Endothelial cell (in vitro differentiated cells): ENCODE measurements around the gene ASAP2. TPM values are rescaled to one million over a fixed set of nuclear protein-coding genes. Genes with fewer than 3 reads are reported as not detected.

ENCODE experiments used
- DNase-seq: peaks from one replicate; pipeline ENCODE4 v3.0.0; 2021; ENCODE audit warnings: low spot score
- H3K27ac Mint-ChIP-seq: one replicate; pipeline ENCODE4 v1.8.0; 2021; ENCODE audit warnings: mixed read lengths, inconsistent platforms; ENCODE audit not compliant: unreplicated experiment
- H3K27me3 Mint-ChIP-seq: one replicate; pipeline ENCODE4 v1.8.0; 2021; ENCODE audit warnings: mild to moderate bottlenecking, moderate library complexity, mixed read lengths, inconsistent platforms; ENCODE audit not compliant: unreplicated experiment
- H3K36me3 Mint-ChIP-seq: one replicate; pipeline ENCODE4 v1.8.0; 2021; ENCODE audit warnings: mild to moderate bottlenecking, low read depth, mixed read lengths, inconsistent platforms; ENCODE audit not compliant: unreplicated experiment
- H3K4me1 Mint-ChIP-seq: one replicate; pipeline ENCODE4 v1.8.0; 2021; ENCODE audit warnings: mild to moderate bottlenecking, mixed read lengths, inconsistent platforms; ENCODE audit not compliant: unreplicated experiment
- H3K4me3 Mint-ChIP-seq: one replicate; pipeline ENCODE4 v1.8.0; 2021; ENCODE audit warnings: mild to moderate bottlenecking, mixed read lengths, inconsistent platforms; ENCODE audit not compliant: unreplicated experiment
- H3K9me3 Mint-ChIP-seq: one replicate; pipeline ENCODE4 v1.8.0; 2021; ENCODE audit warnings: mixed read lengths, inconsistent platforms; ENCODE audit not compliant: unreplicated experiment
- total RNA-seq: library from RNA; stranded (reverse); fragmentation: NEBNext Ultra II Directional; extraction: Animal tissue kit (Norgen Biotek cat#: 25700); gene quantifications from one replicate; pipeline ENCODE4 v1.2.1, GENCODE V29; 2021; ENCODE audit not compliant: unreplicated experiment
- TF ChIP-seq, protein P1 (sequence below): fragments of 200-600 bp; sonication (generic); IDR thresholded peaks from one replicate; pipeline ENCODE4 v1.5.0; 2021; ENCODE audit warnings: antibody characterized with exemption; ENCODE audit not compliant: unreplicated experiment

ASAP2 gene
- total RNA-seq, 1 donor from 2014 or later = 31.8 TPM

DNA sequence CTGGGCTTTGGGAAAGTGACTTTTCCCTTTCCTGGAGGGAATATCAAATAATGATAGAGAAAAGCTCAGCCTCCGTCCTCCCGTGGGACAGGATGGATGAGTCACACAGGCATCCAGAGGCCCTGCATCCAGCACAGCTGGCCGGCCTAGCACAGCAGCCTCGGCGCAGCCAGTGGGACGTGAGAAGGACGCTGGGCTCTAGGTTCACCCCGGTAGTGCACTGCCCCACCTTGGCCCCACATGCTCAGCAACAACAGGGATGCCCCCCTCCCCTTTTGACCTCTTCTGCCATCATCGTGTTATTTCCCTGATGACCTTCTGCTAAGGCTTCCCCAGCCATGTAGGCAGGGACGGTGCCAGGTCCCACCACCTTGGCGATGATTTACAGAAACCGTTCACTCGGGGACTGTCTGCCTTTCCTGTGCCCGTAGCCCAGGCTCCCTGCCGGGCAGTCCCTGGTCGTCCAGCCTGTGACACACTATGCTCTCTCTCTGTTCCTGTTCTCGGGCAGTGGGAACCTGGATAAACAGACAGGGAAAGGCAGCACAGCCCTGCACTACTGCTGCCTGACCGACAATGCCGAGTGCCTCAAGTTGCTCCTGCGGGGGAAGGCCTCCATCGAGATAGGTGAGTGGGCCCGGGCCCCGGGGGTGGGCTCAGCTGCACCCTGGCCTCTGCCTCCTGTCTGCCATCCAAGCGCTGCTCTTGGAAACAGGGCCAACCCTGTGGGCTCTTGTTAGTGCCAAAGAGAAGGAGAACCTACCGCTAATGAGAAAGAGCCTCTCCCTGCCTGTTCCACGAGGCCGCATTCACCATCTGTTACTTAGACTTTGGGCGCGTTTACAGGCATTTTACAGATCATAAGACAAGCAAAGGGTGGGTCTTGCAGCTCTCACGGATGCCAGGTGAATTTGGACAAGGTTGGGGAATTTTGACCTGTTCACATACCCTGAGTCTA lies 172.1 kb downstream of the ASAP2 start:
- TF ChIP-seq, protein P1, sequence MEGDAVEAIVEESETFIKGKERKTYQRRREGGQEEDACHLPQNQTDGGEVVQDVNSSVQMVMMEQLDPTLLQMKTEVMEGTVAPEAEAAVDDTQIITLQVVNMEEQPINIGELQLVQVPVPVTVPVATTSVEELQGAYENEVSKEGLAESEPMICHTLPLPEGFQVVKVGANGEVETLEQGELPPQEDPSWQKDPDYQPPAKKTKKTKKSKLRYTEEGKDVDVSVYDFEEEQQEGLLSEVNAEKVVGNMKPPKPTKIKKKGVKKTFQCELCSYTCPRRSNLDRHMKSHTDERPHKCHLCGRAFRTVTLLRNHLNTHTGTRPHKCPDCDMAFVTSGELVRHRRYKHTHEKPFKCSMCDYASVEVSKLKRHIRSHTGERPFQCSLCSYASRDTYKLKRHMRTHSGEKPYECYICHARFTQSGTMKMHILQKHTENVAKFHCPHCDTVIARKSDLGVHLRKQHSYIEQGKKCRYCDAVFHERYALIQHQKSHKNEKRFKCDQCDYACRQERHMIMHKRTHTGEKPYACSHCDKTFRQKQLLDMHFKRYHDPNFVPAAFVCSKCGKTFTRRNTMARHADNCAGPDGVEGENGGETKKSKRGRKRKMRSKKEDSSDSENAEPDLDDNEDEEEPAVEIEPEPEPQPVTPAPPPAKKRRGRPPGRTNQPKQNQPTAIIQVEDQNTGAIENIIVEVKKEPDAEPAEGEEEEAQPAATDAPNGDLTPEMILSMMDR = no peak
- no peak overlapping the region for H3K4me3 Mint-ChIP-seq
- H3K27ac Mint-ChIP-seq = peak overlapping the region; percentile 24
- peaks cover 14% of the 10 kb centered on the region for H3K27me3 Mint-ChIP-seq
- H3K36me3 Mint-ChIP-seq = peaks cover 41% of the 10 kb centered on the region
- H3K4me1 Mint-ChIP-seq = peaks cover 38% of the 10 kb centered on the region
- no peak for DNase-seq
- H3K9me3 Mint-ChIP-seq = no peaks in the 10 kb centered on the region

DNA sequence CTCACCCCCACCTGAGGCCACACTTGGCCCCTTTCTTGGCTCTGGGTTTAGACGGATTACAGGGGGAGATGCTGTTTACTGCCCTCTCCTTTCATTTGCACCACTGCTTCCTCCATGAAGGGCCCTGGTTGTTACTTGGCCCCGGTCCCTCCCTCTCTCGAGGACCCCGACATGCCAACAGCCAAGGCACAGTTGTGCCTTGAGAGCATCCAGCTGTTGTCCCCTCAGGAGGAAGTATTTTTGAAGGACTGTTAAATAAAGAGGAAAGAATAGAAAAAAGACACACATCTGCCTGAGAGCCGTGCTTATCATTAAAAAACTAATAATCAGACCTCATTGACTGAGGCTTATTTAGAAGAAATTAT lies 172.8 kb downstream of the ASAP2 start:
- Mint-ChIP-seq H3K36me3 (peaks cover 34% of the 10 kb centered on the region), H3K27ac (no peak overlapping the region), H3K4me3 (no peak overlapping the region), H3K9me3 (no peaks in the 10 kb centered on the region), H3K4me1 (peaks cover 38% of the 10 kb centered on the region), H3K27me3 (peaks cover 11% of the 10 kb centered on the region)
- DNase-seq = no peak
- TF ChIP-seq, protein P1 = no peak

DNA sequence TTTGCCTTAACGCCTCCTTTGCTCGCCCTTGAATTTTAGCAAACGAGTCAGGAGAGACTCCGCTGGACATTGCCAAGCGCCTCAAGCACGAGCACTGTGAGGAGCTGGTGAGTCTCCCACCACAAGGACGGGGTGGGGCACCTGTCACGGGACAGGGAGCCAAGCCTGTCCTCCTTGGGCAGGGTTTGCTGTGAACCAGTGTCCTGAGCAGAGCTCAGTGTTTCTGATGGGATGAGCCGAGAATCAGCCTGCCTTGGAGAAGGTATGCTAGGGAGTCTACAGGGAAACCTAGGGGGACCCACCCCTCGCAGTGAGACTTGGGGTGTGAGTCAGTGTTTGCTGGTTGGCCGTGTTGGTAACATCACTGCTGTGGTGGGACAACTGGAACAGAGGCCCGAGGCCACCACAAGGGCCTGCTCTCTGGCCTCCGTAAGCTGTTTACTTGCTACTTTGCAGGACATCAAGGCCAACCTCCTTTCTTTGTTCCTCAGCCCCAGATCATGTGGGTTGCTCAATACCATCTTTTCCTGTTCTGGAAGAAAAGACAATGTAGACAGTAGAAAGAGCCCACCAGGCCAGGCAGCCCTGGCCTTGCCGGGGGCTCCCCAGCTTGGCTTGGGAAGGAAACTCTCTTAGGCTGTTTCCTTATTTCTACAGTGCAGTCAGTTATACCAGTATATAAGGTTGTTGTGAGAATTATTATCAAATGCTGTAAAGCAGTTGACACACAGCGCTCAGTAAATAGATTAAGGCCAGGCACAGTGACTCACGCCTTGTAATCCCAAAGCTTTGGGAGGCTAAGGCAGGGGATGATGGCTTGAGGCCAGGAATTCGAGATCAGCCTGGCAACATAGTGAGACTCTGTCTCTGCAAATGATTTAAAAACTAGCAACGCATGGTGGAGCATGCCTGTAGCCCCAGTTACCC lies 174.4 kb downstream of the ASAP2 start:
- H3K4me3 Mint-ChIP-seq = no peak overlapping the region
- TF ChIP-seq, protein P1 = no peak
- peaks cover 25% of the 10 kb centered on the region for H3K36me3 Mint-ChIP-seq
- H3K4me1 Mint-ChIP-seq = peaks cover 38% of the 10 kb centered on the region
- no peaks in the 10 kb centered on the region for H3K9me3 Mint-ChIP-seq
- peak overlapping the region; percentile 94 for H3K27ac Mint-ChIP-seq
- peaks cover 11% of the 10 kb centered on the region for H3K27me3 Mint-ChIP-seq
- no peak for DNase-seq

DNA sequence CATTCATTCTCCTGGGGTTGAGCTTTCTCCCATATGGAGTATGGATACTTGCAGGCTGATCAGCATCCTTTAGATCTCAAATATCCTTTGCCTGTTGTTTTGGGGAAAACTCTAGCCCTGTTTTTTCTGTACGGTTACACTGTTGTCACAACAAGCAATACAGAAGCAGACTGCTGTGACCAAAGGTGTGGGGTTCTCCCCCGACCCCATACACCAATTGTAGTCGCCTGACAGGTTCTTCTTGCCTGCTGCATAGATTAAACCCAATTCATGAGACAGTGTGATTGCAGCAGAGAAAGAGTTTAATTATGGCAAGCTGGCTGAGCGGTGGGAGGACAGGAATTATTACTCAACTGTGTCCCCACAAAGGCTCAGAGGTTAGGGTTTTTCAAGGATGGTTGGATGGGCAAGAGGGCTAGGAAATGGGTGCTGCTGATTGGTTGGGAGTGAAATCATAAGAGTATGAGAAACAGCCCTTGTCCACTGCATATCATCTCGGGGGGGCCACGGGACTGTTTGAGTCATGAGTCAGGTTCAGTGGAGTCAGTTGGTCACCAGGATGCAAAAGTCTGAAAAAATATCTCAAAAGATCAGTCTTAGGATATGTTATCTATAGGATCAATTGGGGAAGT lies 176.1 kb downstream of the ASAP2 start:
- H3K9me3 Mint-ChIP-seq = no peaks in the 10 kb centered on the region
- DNase-seq = no peak
- peak overlapping the region; percentile 84 for H3K27ac Mint-ChIP-seq
- peaks cover 19% of the 10 kb centered on the region for H3K36me3 Mint-ChIP-seq
- TF ChIP-seq, protein P1 = no peak
- H3K4me3 Mint-ChIP-seq = peak overlapping the region; percentile 81
- H3K27me3 Mint-ChIP-seq = peaks cover 14% of the 10 kb centered on the region
- peaks cover 31% of the 10 kb centered on the region for H3K4me1 Mint-ChIP-seq
